ENCODE measurements around the gene FXYD1.

FXYD1 gene

GRCh38 chr19:35169221-35169995 is 30.8 kb downstream of the FXYD1 start:
- TF ChIP-seq, protein P1, sequence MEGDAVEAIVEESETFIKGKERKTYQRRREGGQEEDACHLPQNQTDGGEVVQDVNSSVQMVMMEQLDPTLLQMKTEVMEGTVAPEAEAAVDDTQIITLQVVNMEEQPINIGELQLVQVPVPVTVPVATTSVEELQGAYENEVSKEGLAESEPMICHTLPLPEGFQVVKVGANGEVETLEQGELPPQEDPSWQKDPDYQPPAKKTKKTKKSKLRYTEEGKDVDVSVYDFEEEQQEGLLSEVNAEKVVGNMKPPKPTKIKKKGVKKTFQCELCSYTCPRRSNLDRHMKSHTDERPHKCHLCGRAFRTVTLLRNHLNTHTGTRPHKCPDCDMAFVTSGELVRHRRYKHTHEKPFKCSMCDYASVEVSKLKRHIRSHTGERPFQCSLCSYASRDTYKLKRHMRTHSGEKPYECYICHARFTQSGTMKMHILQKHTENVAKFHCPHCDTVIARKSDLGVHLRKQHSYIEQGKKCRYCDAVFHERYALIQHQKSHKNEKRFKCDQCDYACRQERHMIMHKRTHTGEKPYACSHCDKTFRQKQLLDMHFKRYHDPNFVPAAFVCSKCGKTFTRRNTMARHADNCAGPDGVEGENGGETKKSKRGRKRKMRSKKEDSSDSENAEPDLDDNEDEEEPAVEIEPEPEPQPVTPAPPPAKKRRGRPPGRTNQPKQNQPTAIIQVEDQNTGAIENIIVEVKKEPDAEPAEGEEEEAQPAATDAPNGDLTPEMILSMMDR (IDR thresholded peaks at IDR 0.05; ENCODE audit: low read depth, low read length, missing control alignments), result no peak
- DNase-seq (ENCODE audit: extremely low read depth, low read depth), result no peak
- no peak overlapping the region for H3K4me3 ChIP-seq (replicated peaks; ENCODE audit: low read depth, low read length)

DNA sequence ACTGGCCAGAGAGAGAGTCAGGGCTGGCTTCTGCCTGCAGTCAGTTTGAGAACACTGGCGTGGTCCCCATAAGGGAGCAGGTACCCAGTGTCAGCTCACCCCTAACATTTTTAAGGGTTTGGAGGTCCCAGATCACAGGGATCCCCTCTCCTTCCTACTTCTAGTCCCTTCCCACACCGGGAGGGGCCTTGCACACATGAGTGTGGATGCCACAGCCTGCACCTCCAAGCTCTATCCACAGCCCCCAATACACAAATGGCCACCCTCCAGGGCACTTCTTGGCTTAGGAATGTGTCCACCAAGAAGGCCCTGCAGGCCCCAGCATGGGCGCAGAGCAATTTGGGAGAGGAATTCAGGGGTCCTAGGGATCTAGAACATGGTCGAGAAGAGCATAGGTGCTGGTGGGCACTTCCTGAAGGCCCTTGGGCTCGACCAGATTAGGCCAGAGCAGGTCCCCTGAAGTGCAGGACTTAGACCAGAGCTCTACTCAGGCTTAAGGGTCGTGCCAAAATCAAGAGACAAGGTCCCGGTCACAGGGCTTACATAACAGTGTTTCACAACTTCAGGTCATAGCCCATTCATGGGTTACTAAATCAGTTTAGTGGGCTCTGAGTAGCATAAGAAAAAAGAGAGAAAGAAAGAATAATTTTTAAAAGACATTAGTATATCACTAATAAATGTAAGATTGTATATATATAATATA is 31.9 kb downstream of the FXYD1 start:
- no peak overlapping the region for H3K4me3 ChIP-seq (replicated peaks; ENCODE audit: low read depth, low read length)
- DNase-seq (ENCODE audit: extremely low read depth, low read depth), result no peak
- TF ChIP-seq, protein P1 (IDR thresholded peaks at IDR 0.05; ENCODE audit: low read depth, low read length, missing control alignments), result no peak

GRCh38 chr19:35171730-35172129 is 33.1 kb downstream of the FXYD1 start:
- TF ChIP-seq, protein P1 (IDR thresholded peaks at IDR 0.05; ENCODE audit: low read depth, low read length, missing control alignments), result no peak
- H3K4me3 ChIP-seq (replicated peaks; ENCODE audit: low read depth, low read length), result no peak overlapping the region
- DNase-seq (ENCODE audit: extremely low read depth, low read depth), result no peak

DNA sequence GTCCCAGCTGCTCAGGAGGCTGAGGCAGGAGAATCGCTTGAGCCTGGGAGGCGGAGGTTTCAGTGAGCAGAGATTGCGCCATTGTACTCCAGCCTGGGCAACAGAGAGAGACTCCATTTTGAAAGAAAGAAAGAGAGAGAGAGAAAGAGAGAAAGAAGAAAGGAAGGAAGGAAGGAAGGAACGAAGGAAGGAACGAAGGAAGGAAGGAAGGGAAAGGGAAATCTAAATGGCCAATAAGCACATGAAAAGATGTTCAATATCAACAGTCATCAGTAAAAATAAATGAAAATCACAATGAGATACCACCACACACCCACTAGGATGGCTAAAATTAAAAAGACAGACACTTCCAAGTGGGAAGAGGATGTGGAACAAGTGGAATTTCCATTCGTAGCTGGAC is 35.6 kb downstream of the FXYD1 start:
- no peak for DNase-seq (ENCODE audit: extremely low read depth, low read depth)
- no peak overlapping the region for H3K4me3 ChIP-seq (replicated peaks; ENCODE audit: low read depth, low read length)
- TF ChIP-seq, protein P1 (IDR thresholded peaks at IDR 0.05; ENCODE audit: low read depth, low read length, missing control alignments), result no peak

DNA sequence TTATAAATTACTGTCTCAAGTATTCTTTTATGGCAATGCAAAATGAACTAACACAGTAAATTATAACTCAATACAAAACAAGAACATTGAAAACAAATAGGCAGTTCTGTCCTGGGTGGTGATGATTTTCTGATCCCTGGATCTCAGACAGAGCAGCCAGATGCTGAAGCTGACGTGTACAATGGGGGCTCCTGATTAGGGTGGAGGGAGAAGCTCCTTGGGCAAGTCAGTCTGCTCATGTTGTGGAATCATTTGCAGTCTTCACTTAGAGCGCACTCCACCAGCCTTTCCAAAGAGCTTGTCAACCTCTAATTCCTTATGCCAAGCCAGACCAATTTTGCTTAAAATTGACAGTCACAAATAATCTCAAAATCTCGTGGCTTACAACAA is 37.6 kb downstream of the FXYD1 start:
- H3K4me3 ChIP-seq (replicated peaks; ENCODE audit: low read depth, low read length), result no peak overlapping the region
- TF ChIP-seq, protein P1 (IDR thresholded peaks at IDR 0.05; ENCODE audit: low read depth, low read length, missing control alignments), result no peak
- DNase-seq (ENCODE audit: extremely low read depth, low read depth), result no peak

DNA sequence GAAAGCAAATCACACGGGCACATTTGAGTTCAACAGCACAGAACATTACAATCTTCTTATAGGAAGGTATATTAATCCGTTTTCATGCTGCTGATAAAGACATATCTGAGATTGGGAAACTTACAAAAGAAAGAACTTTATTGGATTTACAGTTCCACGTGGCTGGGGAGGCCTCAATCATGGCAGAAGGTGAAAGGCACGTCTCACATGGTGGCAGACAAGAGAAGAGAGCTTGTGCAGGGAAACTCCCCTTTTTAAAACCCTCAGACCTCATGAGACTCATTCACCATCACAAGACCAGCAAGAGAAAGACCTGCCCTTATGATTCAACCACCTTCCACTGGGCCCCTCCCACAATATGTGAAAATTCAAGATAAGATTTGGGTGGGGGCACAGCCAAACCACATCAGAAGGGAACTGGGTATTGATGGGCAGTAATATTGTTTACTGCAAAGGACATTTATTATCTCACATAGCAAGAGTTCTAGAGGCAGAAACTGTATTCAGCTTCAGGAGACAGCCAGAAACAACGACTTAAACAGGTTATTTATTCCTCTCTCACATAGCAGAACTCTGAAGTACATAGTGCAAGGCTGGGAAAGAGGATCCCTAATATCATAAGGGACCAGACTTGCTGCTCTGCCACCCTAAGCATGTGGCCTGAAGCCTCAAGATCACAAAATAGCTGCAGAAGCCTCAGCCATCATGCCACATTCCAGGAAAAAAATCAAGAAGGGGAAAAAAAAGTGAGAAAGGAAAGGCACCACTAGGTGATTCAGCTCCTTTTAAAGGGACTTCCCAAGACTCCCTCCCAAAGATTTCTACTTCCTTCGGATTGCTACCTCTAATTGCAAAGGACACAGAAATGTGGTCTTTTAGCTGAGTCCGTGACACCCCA is 39.0 kb downstream of the FXYD1 start:
- no peak for DNase-seq (ENCODE audit: extremely low read depth, low read depth)
- TF ChIP-seq, protein P1 (IDR thresholded peaks at IDR 0.05; ENCODE audit: low read depth, low read length, missing control alignments), result no peak
- H3K4me3 ChIP-seq (replicated peaks; ENCODE audit: low read depth, low read length), result no peak overlapping the region

All from HFF-Myc (cell line).